GM23338 (cell line): ENCODE data around the gene LMO7.

Experiments used
- CREB1 ChIP-seq: fragments of 250-450 bp; sonication (Bioruptor Pico); IDR thresholded peaks from 2 replicates; pipeline ENCODE4 v1.5.0; 2020; ENCODE audit warnings: low read depth, mild to moderate bottlenecking, moderate library complexity
- EZH2 ChIP-seq: fragments of 200-600 bp; sonication (generic); IDR thresholded peaks from one replicate; pipeline ENCODE4 v1.8.0; 2017; ENCODE audit warnings: antibody characterized with exemption, mild to moderate bottlenecking, low read depth; ENCODE audit not compliant: unreplicated experiment
- EZH2phosphoT487 ChIP-seq: fragments of 200-600 bp; sonication (generic); IDR thresholded peaks from one replicate; pipeline ENCODE4 v1.8.1; 2018; ENCODE audit warnings: antibody characterized with exemption; ENCODE audit not compliant: unreplicated experiment
- JUNB ChIP-seq: IDR thresholded peaks from one replicate; pipeline ENCODE4 v1.6.1; 2016; ENCODE audit warnings: antibody characterized with exemption; ENCODE audit not compliant: unreplicated experiment
- NANOG ChIP-seq: IDR thresholded peaks from 2 replicates; pipeline ENCODE4 v1.6.1; 2016; ENCODE audit warnings: antibody characterized with exemption, borderline replicate concordance
- POLR2AphosphoS5 ChIP-seq: IDR thresholded peaks from 2 replicates; pipeline ENCODE4 v1.6.1; 2016; ENCODE audit warnings: antibody characterized with exemption, low read depth
- REST ChIP-seq: IDR thresholded peaks from one replicate; pipeline ENCODE4 v1.6.1; 2018; ENCODE audit warnings: antibody characterized with exemption; ENCODE audit not compliant: unreplicated experiment
- ZNF114 ChIP-seq: fragments of 250-450 bp; sonication (Bioruptor Pico); IDR thresholded peaks from 2 replicates; pipeline ENCODE4 v1.5.0; 2020; ENCODE audit warnings: mild to moderate bottlenecking, moderate library complexity
- ZNF331 ChIP-seq: fragments of 250-450 bp; sonication (Bioruptor Pico); IDR thresholded peaks from 2 replicates; pipeline ENCODE4 v1.5.0; 2020; ENCODE audit warnings: low read depth, mild to moderate bottlenecking, moderate library complexity
- TF ChIP-seq, protein P1 (sequence below), 2 experiments: fragments of 200-600 bp in 1 of 2; sonication (generic) in 1 of 2; conservative IDR thresholded peaks; 2 replicates each; pipeline versions ENCODE4 v1.5.1 to v1.6.1; 2016 to 2017; ENCODE audit warnings: antibody characterized with exemption in 2 of 2, low read depth in 2 of 2, mild to moderate bottlenecking in 2 of 2, moderate library complexity in 1 of 2
- TF ChIP-seq, protein P2 (sequence below): fragments of 250-450 bp; sonication (Bioruptor Pico); IDR thresholded peaks from 2 replicates; pipeline ENCODE4 v1.5.0; 2020; ENCODE audit warnings: mild to moderate bottlenecking, moderate library complexity

GRCh38 chr13:75660694-75661093 is 24.6 kb downstream of the LMO7 start:
- TF ChIP-seq REST, result no peak
- TF ChIP-seq, protein P1, sequence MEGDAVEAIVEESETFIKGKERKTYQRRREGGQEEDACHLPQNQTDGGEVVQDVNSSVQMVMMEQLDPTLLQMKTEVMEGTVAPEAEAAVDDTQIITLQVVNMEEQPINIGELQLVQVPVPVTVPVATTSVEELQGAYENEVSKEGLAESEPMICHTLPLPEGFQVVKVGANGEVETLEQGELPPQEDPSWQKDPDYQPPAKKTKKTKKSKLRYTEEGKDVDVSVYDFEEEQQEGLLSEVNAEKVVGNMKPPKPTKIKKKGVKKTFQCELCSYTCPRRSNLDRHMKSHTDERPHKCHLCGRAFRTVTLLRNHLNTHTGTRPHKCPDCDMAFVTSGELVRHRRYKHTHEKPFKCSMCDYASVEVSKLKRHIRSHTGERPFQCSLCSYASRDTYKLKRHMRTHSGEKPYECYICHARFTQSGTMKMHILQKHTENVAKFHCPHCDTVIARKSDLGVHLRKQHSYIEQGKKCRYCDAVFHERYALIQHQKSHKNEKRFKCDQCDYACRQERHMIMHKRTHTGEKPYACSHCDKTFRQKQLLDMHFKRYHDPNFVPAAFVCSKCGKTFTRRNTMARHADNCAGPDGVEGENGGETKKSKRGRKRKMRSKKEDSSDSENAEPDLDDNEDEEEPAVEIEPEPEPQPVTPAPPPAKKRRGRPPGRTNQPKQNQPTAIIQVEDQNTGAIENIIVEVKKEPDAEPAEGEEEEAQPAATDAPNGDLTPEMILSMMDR (conservative IDR thresholded peaks at IDR 0.05; ENCODE audit: low read depth in 2 of 2), result no peak
- TF ChIP-seq EZH2, result no peak
- no peak for TF ChIP-seq CREB1 (CRISPR knock-in tag)
- TF ChIP-seq POLR2AphosphoS5, result no peak
- no peak for TF ChIP-seq NANOG
- no peak for TF ChIP-seq EZH2phosphoT487
- no peak for TF ChIP-seq ZNF331 (CRISPR knock-in tag)
- TF ChIP-seq, protein P2, sequence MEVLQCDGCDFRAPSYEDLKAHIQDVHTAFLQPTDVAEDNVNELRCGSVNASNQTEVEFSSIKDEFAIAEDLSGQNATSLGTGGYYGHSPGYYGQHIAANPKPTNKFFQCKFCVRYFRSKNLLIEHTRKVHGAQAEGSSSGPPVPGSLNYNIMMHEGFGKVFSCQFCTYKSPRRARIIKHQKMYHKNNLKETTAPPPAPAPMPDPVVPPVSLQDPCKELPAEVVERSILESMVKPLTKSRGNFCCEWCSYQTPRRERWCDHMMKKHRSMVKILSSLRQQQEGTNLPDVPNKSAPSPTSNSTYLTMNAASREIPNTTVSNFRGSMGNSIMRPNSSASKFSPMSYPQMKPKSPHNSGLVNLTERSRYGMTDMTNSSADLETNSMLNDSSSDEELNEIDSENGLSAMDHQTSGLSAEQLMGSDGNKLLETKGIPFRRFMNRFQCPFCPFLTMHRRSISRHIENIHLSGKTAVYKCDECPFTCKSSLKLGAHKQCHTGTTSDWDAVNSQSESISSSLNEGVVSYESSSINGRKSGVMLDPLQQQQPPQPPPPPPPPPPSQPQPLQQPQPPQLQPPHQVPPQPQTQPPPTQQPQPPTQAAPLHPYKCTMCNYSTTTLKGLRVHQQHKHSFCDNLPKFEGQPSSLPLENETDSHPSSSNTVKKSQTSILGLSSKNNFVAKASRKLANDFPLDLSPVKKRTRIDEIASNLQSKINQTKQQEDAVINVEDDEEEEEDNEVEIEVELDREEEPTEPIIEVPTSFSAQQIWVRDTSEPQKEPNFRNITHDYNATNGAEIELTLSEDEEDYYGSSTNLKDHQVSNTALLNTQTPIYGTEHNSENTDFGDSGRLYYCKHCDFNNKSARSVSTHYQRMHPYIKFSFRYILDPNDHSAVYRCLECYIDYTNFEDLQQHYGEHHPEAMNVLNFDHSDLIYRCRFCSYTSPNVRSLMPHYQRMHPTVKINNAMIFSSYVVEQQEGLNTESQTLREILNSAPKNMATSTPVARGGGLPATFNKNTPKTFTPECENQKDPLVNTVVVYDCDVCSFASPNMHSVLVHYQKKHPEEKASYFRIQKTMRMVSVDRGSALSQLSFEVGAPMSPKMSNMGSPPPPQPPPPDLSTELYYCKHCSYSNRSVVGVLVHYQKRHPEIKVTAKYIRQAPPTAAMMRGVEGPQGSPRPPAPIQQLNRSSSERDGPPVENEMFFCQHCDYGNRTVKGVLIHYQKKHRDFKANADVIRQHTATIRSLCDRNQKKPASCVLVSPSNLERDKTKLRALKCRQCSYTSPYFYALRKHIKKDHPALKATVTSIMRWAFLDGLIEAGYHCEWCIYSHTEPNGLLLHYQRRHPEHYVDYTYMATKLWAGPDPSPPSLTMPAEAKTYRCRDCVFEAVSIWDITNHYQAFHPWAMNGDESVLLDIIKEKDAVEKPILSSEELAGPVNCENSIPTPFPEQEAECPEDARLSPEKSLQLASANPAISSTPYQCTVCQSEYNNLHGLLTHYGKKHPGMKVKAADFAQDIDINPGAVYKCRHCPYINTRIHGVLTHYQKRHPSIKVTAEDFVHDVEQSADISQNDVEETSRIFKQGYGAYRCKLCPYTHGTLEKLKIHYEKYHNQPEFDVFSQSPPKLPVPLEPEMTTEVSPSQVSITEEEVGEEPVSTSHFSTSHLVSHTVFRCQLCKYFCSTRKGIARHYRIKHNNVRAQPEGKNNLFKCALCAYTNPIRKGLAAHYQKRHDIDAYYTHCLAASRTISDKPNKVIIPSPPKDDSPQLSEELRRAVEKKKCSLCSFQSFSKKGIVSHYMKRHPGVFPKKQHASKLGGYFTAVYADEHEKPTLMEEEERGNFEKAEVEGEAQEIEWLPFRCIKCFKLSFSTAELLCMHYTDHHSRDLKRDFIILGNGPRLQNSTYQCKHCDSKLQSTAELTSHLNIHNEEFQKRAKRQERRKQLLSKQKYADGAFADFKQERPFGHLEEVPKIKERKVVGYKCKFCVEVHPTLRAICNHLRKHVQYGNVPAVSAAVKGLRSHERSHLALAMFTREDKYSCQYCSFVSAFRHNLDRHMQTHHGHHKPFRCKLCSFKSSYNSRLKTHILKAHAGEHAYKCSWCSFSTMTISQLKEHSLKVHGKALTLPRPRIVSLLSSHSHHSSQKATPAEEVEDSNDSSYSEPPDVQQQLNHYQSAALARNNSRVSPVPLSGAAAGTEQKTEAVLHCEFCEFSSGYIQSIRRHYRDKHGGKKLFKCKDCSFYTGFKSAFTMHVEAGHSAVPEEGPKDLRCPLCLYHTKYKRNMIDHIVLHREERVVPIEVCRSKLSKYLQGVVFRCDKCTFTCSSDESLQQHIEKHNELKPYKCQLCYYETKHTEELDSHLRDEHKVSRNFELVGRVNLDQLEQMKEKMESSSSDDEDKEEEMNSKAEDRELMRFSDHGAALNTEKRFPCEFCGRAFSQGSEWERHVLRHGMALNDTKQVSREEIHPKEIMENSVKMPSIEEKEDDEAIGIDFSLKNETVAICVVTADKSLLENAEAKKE (CRISPR knock-in tag), result no peak
- no peak for TF ChIP-seq JUNB
- TF ChIP-seq ZNF114 (CRISPR knock-in tag), result no peak
